ENCODE data around the gene CGN. TPM values are rescaled to one million over a fixed set of nuclear protein-coding genes. Genes with fewer than 3 reads are reported as not detected.

Gene CGN
- polyA plus RNA-seq, 1 experiment: 0.31 TPM

DNA sequence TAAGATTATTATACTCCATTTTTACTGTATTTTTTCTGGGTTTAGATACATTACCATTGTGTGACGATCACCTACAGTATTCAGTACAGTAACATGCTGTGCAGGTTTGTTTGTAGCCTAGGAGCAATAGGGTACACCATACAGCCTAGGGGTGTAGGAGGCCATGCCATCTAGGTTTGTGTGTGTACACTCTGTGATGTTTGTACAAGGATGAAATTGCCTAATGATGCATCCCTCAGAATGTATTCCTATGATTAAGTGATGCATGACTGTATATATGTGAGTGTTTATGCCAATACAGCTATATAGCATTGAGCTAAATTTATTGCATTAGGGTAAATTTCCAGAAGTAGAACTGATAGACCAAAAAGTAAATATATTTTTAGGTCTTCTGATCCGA is 52.2 kb downstream of the CGN start:
- no peaks in the 10 kb centered on the region for H3K9me3 ChIP-seq (ENCODE audit: control insufficient read depth, insufficient read depth, low read length)
- H3K4me3 ChIP-seq (ENCODE audit: low read depth, low read length): no peak overlapping the region
- H3K27ac ChIP-seq (ENCODE audit: low read depth, low read length): no peak overlapping the region
- ChIA-PET CTCF (interaction anchor here (1.7 kb wide), 1 partner anchor 171 kb away, joined by 4 read pairs; no protein-coding TSS in a partner anchor), POLR2A (no interaction called here)
- TF ChIP-seq, protein P1, sequence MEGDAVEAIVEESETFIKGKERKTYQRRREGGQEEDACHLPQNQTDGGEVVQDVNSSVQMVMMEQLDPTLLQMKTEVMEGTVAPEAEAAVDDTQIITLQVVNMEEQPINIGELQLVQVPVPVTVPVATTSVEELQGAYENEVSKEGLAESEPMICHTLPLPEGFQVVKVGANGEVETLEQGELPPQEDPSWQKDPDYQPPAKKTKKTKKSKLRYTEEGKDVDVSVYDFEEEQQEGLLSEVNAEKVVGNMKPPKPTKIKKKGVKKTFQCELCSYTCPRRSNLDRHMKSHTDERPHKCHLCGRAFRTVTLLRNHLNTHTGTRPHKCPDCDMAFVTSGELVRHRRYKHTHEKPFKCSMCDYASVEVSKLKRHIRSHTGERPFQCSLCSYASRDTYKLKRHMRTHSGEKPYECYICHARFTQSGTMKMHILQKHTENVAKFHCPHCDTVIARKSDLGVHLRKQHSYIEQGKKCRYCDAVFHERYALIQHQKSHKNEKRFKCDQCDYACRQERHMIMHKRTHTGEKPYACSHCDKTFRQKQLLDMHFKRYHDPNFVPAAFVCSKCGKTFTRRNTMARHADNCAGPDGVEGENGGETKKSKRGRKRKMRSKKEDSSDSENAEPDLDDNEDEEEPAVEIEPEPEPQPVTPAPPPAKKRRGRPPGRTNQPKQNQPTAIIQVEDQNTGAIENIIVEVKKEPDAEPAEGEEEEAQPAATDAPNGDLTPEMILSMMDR (IDR thresholded peaks at IDR 0.05; ENCODE audit: low read depth, low read length): no peak
- no peaks in the 10 kb centered on the region for H3K27me3 ChIP-seq (ENCODE audit: control insufficient read depth, insufficient read depth, low read length)
- DNase-seq (ENCODE audit: low read depth, low spot score): no peak

- POLR2A ChIA-PET: no interaction called here
Observed at GRCh38 chr1:151565502-151566189, 54.5 kb downstream of the CGN start.

DNA sequence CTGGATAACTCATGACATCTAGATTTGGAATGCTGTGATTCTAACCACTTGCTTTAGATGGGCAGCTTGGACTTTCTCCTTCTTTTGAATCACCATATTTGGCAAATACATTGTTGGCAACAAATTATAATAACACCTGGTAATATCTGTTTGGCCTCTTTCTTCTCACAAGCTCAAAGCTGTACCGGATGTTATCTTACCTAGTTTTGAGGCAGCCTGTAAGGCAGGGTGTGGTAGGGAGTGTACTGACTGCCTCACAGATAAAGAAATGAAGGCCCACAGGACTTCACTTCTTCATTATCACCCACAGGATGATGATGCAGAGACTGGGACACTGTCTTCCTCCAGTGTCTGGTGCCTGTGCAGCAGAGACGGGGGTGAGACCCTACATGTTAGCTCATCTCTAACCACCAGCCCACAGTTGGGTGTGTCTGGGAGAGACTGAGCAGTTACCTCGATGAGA is 57.5 kb downstream of the CGN start:
- CTCF ChIA-PET: no interaction called here
- Histone ChIP-seq H3K9me3 (ENCODE audit: control insufficient read depth, insufficient read depth, low read length) (no peaks in the 10 kb centered on the region), H3K27ac (ENCODE audit: low read depth, low read length) (no peak overlapping the region), H3K27me3 (ENCODE audit: control insufficient read depth, insufficient read depth, low read length) (no peaks in the 10 kb centered on the region), H3K4me3 (ENCODE audit: low read depth, low read length) (no peak overlapping the region)
- TF ChIP-seq, protein P1 (IDR thresholded peaks at IDR 0.05; ENCODE audit: low read depth, low read length): no peak
- no peak for DNase-seq (ENCODE audit: low read depth, low spot score)
- POLR2A ChIA-PET: no interaction called here

More at GRCh38 chr1:151565502-151566189, 54.5 kb downstream of the CGN start:
- Histone ChIP-seq H3K4me3 (ENCODE audit: low read depth, low read length) (no peak overlapping the region), H3K27ac (ENCODE audit: low read depth, low read length) (no peak overlapping the region), H3K9me3 (ENCODE audit: control insufficient read depth, insufficient read depth, low read length) (no peaks in the 10 kb centered on the region), H3K27me3 (ENCODE audit: control insufficient read depth, insufficient read depth, low read length) (no peaks in the 10 kb centered on the region)
- DNase-seq (ENCODE audit: low read depth, low spot score): no peak
- TF ChIP-seq, protein P1 (IDR thresholded peaks at IDR 0.05; ENCODE audit: low read depth, low read length): no peak
- CTCF ChIA-PET: interaction anchor here (1.6 kb wide), 1 partner anchor 28 kb away, joined by 7 read pairs; no protein-coding TSS in a partner anchor

- H3K4me3 ChIP-seq (ENCODE audit: low read depth, low read length): no peak overlapping the region
- CTCF ChIA-PET: no interaction called here
- no peaks in the 10 kb centered on the region for H3K9me3 ChIP-seq (ENCODE audit: control insufficient read depth, insufficient read depth, low read length)
- H3K27me3 ChIP-seq (ENCODE audit: control insufficient read depth, insufficient read depth, low read length): no peaks in the 10 kb centered on the region
- no peak overlapping the region for H3K27ac ChIP-seq (ENCODE audit: low read depth, low read length)
- POLR2A ChIA-PET: no interaction called here
- TF ChIP-seq, protein P1 (IDR thresholded peaks at IDR 0.05; ENCODE audit: low read depth, low read length): no peak
- no peak for DNase-seq (ENCODE audit: low read depth, low spot score)
Observed at GRCh38 chr1:151570819-151571218, 59.6 kb downstream of the CGN start.
